Measurements from ENCODE around the gene APRT.
"Not testable (repeated sequence)": the region's sequence is repeated elsewhere in the genome, so short reads cannot be mapped to it uniquely, and the experiment has no call there.

Gene APRT

GRCh38 chr16:88788749-88789148 is 23.0 kb downstream of the APRT start:
- H3K36me3 Mint-ChIP-seq, H3K9me3 Mint-ChIP-seq, H3K4me3 Mint-ChIP-seq, H3K27me3 Mint-ChIP-seq, H3K27ac Mint-ChIP-seq, DNase-seq: not testable (repeated sequence)
- peaks cover 47% of the 10 kb centered on the region for H3K4me1 Mint-ChIP-seq
- CTCF ChIA-PET = interaction anchor here (0.7 to 1.4 kb wide), 2 partner anchors 9 to 43 kb away, joined by 3 to 4 read pairs; no protein-coding TSS in a partner anchor

- DNase-seq = no peak
- Mint-ChIP-seq H3K27me3 (peaks cover 8% of the 10 kb centered on the region), H3K36me3 (peaks cover 5% of the 10 kb centered on the region), H3K9me3 (no peaks in the 10 kb centered on the region), H3K4me1 (peaks cover 47% of the 10 kb centered on the region), H3K27ac (no peak overlapping the region), H3K4me3 (no peak overlapping the region)
- CTCF ChIA-PET = interaction anchor here (0.6 to 2.5 kb wide), 4 partner anchors 42 to 78 kb away, joined by 3 to 11 read pairs (median 7); no protein-coding TSS in a partner anchor
These were observed 24.0 kb downstream of the APRT start for GRCh38 chr16:88787579-88788314.

GRCh38 chr16:88785106-88785924 is 26.4 kb downstream of the APRT start, which contains the start of gene PIEZO1:
TSS of gene PIEZO1 (minus strand) at chr16:88785220. CDS start at chr16:88784964, 256 bp downstream.
- Mint-ChIP-seq H3K27me3 (peaks cover 8% of the 10 kb centered on the region), H3K4me3 (peak within 1 kb of the TSS; percentile 77), H3K9me3 (no peaks in the 10 kb centered on the region), H3K27ac (peak within 1 kb of the TSS; percentile 88), H3K4me1 (peaks cover 49% of the 10 kb centered on the region), H3K36me3 (peaks cover 5% of the 10 kb centered on the region)
- DNase-seq = peak; percentile 86
- CTCF ChIA-PET = interaction anchor here (0.7 to 1.1 kb wide), 4 partner anchors 15 to 49 kb away, joined by 4 to 7 read pairs (median 6); no protein-coding TSS in a partner anchor

GRCh38 chr16:88784856-88785105 is 26.9 kb downstream of the APRT start:
- peaks cover 49% of the 10 kb centered on the region for H3K4me1 Mint-ChIP-seq
- no peak overlapping the region for H3K27ac Mint-ChIP-seq
- CTCF ChIA-PET = interaction anchor here (0.5 to 4.8 kb wide), 5 partner anchors 14 to 47 kb away, joined by 3 to 40 read pairs (median 7); no protein-coding TSS in a partner anchor
- H3K36me3 Mint-ChIP-seq = peaks cover 5% of the 10 kb centered on the region
- DNase-seq = no peak
- H3K4me3 Mint-ChIP-seq = peak overlapping the region; percentile 44
- H3K9me3 Mint-ChIP-seq = no peaks in the 10 kb centered on the region
- H3K27me3 Mint-ChIP-seq = peaks cover 8% of the 10 kb centered on the region

- peaks cover 49% of the 10 kb centered on the region for H3K4me1 Mint-ChIP-seq
- H3K4me3 Mint-ChIP-seq = peak overlapping the region; percentile 77
- H3K9me3 Mint-ChIP-seq = no peaks in the 10 kb centered on the region
- CTCF ChIA-PET = interaction anchor here (0.5 to 4.8 kb wide), 3 partner anchors 15 to 40 kb away, joined by 3 to 40 read pairs (median 4); no protein-coding TSS in a partner anchor
- H3K27me3 Mint-ChIP-seq = peaks cover 8% of the 10 kb centered on the region
- H3K36me3 Mint-ChIP-seq = peaks cover 5% of the 10 kb centered on the region
- peak overlapping the region; percentile 88 for H3K27ac Mint-ChIP-seq
- DNase-seq = peak; percentile 71
These were observed 27.5 kb downstream of the APRT start for GRCh38 chr16:88784074-88784855.

- Mint-ChIP-seq H3K36me3 (peaks cover 5% of the 10 kb centered on the region), H3K27me3 (peaks cover 8% of the 10 kb centered on the region), H3K4me1 (peaks cover 52% of the 10 kb centered on the region), H3K27ac (peak overlapping the region; percentile 89), H3K4me3 (peak overlapping the region; percentile 77), H3K9me3 (no peaks in the 10 kb centered on the region)
- peak; percentile 44 for DNase-seq
- CTCF ChIA-PET = interaction anchor here (3.2 to 5.0 kb wide), 4 partner anchors 16 to 47 kb away, joined by 12 to 49 read pairs (median 27); no protein-coding TSS in a partner anchor
These were observed 28.2 kb downstream of the APRT start for GRCh38 chr16:88783391-88784073.

GRCh38 chr16:88782454-88783390 is 29.0 kb downstream of the APRT start:
- Mint-ChIP-seq H3K27me3 (peaks cover 3% of the 10 kb centered on the region), H3K4me1 (peaks cover 56% of the 10 kb centered on the region), H3K36me3 (peaks cover 5% of the 10 kb centered on the region), H3K9me3 (no peaks in the 10 kb centered on the region), H3K27ac (peak overlapping the region; percentile 89), H3K4me3 (peak overlapping the region; percentile 77)
- CTCF ChIA-PET = interaction anchor here (1.2 to 5.0 kb wide), 9 partner anchors 11 to 76 kb away, joined by 3 to 49 read pairs (median 8); partner anchors contain the start of gene CDT1
- peak; percentile 52 for DNase-seq

GRCh38 chr16:88781140-88782077 is 30.3 kb downstream of the APRT start:
- no peaks in the 10 kb centered on the region for H3K9me3 Mint-ChIP-seq
- peak overlapping the region; percentile 77 for H3K4me3 Mint-ChIP-seq
- no peaks in the 10 kb centered on the region for H3K27me3 Mint-ChIP-seq
- CTCF ChIA-PET = interaction anchor here (0.9 to 5.0 kb wide), 15 partner anchors 13 to 100 kb away, joined by 3 to 49 read pairs (median 4); partner anchors contain the start of gene CDT1
- H3K27ac Mint-ChIP-seq = peak overlapping the region; percentile 89
- DNase-seq = peak; percentile 86
- peaks cover 8% of the 10 kb centered on the region for H3K36me3 Mint-ChIP-seq
- H3K4me1 Mint-ChIP-seq = peaks cover 56% of the 10 kb centered on the region

- CTCF ChIA-PET = interaction anchor here (0.6 to 5.0 kb wide), 12 partner anchors 8 to 99 kb away, joined by 3 to 49 read pairs (median 4); no protein-coding TSS in a partner anchor
- Mint-ChIP-seq H3K27ac (peak overlapping the region; percentile 89), H3K36me3 (peaks cover 9% of the 10 kb centered on the region), H3K27me3 (no peaks in the 10 kb centered on the region), H3K9me3 (no peaks in the 10 kb centered on the region), H3K4me1 (peaks cover 56% of the 10 kb centered on the region), H3K4me3 (peak overlapping the region; percentile 77)
- no peak for DNase-seq
These were observed 31.3 kb downstream of the APRT start for GRCh38 chr16:88780142-88781062.

GRCh38 chr16:88779406-88780141 is 32.2 kb downstream of the APRT start:
- Mint-ChIP-seq H3K27ac (peak overlapping the region; percentile 89), H3K9me3 (no peaks in the 10 kb centered on the region), H3K36me3 (peaks cover 11% of the 10 kb centered on the region), H3K4me3 (peak overlapping the region; percentile 77), H3K27me3 (no peaks in the 10 kb centered on the region), H3K4me1 (peaks cover 59% of the 10 kb centered on the region)
- CTCF ChIA-PET = interaction anchor here (0.7 to 5.0 kb wide), 2 partner anchors 13 to 43 kb away, joined by 4 to 49 read pairs; no protein-coding TSS in a partner anchor
- DNase-seq = no peak

All from activated naive CD4-positive, alpha-beta T cell treated with anti-CD3 and anti-CD28 coated beads, Interleukin-2, amount 10 ng/mL, durations not matched to agents 7 days and 5 days (primary cell).